HG03025 (cell line): ENCODE data around the gene CEPT1.
A peak's percentile ranks its signal among the peaks of the same experiment; 100 is the strongest.

Experiments used
- ATAC-seq: cut with Tn5 transposase; IDR thresholded peaks from one replicate; pipeline ENCODE4 v1.9.1; 2021; ENCODE audit warnings: mild to moderate bottlenecking, moderate library complexity; ENCODE audit not compliant: unreplicated experiment, low FRiP score

The CEPT1 gene

GRCh38 chr1:111192074-111192473 lies 52.1 kb downstream of the CEPT1 start:
- no peak for ATAC-seq

- ATAC-seq, result no peak
Measured at GRCh38 chr1:111192658-111193519, 52.9 kb downstream of the CEPT1 start.

- ATAC-seq, result no peak
Measured at GRCh38 chr1:111193712-111194480, 53.9 kb downstream of the CEPT1 start.

GRCh38 chr1:111195002-111195684 lies 55.1 kb downstream of the CEPT1 start:
- ATAC-seq, result no peak

GRCh38 chr1:111196213-111196612 lies 56.2 kb downstream of the CEPT1 start:
- no peak for ATAC-seq

GRCh38 chr1:111197598-111198284 lies 57.7 kb downstream of the CEPT1 start:
- ATAC-seq, result no peak

GRCh38 chr1:111198836-111199235 lies 58.8 kb downstream of the CEPT1 start:
- ATAC-seq, result no peak

GRCh38 chr1:111199329-111199728 lies 59.3 kb downstream of the CEPT1 start:
- ATAC-seq, result no peak

GRCh38 chr1:111199881-111200801 lies 60.1 kb downstream of the CEPT1 start, which contains the start of gene DENND2D:
Gene DENND2D (minus strand): TSS chr1:111200646. CDS start chr1:111200459, 187 bp downstream.
- no peak for ATAC-seq

- no peak for ATAC-seq
Measured at GRCh38 chr1:111200802-111201161, 60.8 kb downstream of the CEPT1 start.

GRCh38 chr1:111201275-111202090 lies 61.5 kb downstream of the CEPT1 start:
- no peak for ATAC-seq

- no peak for ATAC-seq
Measured at GRCh38 chr1:111202366-111202706, 62.3 kb downstream of the CEPT1 start.

GRCh38 chr1:111202707-111203623 lies 62.9 kb downstream of the CEPT1 start:
- no peak for ATAC-seq

GRCh38 chr1:111203681-111204200 lies 63.7 kb downstream of the CEPT1 start:
- ATAC-seq, result peak; percentile 57

- ATAC-seq, result peak; percentile 76
Measured at GRCh38 chr1:111204201-111204982, 64.4 kb downstream of the CEPT1 start.

- ATAC-seq, result no peak
Measured at GRCh38 chr1:111204983-111205713, 65.1 kb downstream of the CEPT1 start.
